ENCODE measurements around the gene ACBD7.

- no peak for TF ChIP-seq CTCF (IDR thresholded peaks at IDR 0.05)
- no peak for TF ChIP-seq POLR2A (IDR thresholded peaks at IDR 0.05)
Measured at GRCh38 chr10:15091418-15091817, 2.8 kb upstream of the ACBD7 start.

All from uterus (tissue), 2 donors.